ENCODE measurements around the gene MYL9. TPM values are rescaled to one million over a fixed set of nuclear protein-coding genes. Genes with fewer than 3 reads are reported as not detected.
A peak's percentile ranks its signal among the peaks of the same experiment; 100 is the strongest.
"Not testable (repeated sequence)": the region's sequence is repeated elsewhere in the genome, so short reads cannot be mapped to it uniquely, and the experiment has no call there.

Gene MYL9
- total and polyA plus RNA-seq, 7 donors, result 23.1 to 86.6 (median 42.5) TPM

GRCh38 chr20:36507746-36508145 lies 33.6 kb upstream of the MYL9 start:
- peaks cover 10 to 98% of the 10 kb centered on the region in 2 donors for H3K36me3 ChIP-seq (ENCODE audit: insufficient read depth in 1 of 2, low read depth in 1 of 2)
- H3K9me3 ChIP-seq, result no peaks in the 10 kb centered on the region
- intact Hi-C loops (cut with DNase I), result no loop called here
- TF ChIP-seq, protein P1, sequence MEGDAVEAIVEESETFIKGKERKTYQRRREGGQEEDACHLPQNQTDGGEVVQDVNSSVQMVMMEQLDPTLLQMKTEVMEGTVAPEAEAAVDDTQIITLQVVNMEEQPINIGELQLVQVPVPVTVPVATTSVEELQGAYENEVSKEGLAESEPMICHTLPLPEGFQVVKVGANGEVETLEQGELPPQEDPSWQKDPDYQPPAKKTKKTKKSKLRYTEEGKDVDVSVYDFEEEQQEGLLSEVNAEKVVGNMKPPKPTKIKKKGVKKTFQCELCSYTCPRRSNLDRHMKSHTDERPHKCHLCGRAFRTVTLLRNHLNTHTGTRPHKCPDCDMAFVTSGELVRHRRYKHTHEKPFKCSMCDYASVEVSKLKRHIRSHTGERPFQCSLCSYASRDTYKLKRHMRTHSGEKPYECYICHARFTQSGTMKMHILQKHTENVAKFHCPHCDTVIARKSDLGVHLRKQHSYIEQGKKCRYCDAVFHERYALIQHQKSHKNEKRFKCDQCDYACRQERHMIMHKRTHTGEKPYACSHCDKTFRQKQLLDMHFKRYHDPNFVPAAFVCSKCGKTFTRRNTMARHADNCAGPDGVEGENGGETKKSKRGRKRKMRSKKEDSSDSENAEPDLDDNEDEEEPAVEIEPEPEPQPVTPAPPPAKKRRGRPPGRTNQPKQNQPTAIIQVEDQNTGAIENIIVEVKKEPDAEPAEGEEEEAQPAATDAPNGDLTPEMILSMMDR (IDR thresholded peaks at IDR 0.05), result no peak
- 71 to 88% (median 76%) methylated on average over 6 of the region's 6 CpGs for WGBS, 3 donors
- no peaks in the 10 kb centered on the region for H3K4me1 ChIP-seq
- H3K27ac ChIP-seq, result no peak overlapping the region
- no peak for DNase-seq
- H3K27me3 ChIP-seq (ENCODE audit: insufficient read depth in 3 of 3, low read length in 2 of 3), result no peaks in the 10 kb centered on the region
- H3K4me3 ChIP-seq, result no peak overlapping the region
- ATAC-seq, result peak in 3 of 4 donors; percentile 15 to 55 (median 52)

- intact Hi-C loops (cut with DNase I), result no loop called here
- peaks cover 0 to 2% (median 0%) of the 10 kb centered on the region in 3 donors for H3K27me3 ChIP-seq (ENCODE audit: insufficient read depth in 3 of 3, low read length in 2 of 3)
- no peak overlapping the region for H3K27ac ChIP-seq
- TF ChIP-seq, protein P1 (IDR thresholded peaks at IDR 0.05), result no peak
- no peaks in the 10 kb centered on the region for H3K4me1 ChIP-seq
- peaks cover 7 to 87% of the 10 kb centered on the region in 2 donors for H3K36me3 ChIP-seq (ENCODE audit: insufficient read depth in 1 of 2, low read depth in 1 of 2)
- ATAC-seq (no peak), DNase-seq (no peak)
- no peak overlapping the region for H3K4me3 ChIP-seq
- 95 to 96% (median 95%) methylated on average over 17 of the region's 17 CpGs for WGBS, 3 donors
- H3K9me3 ChIP-seq, result no peaks in the 10 kb centered on the region
Measured at GRCh38 chr20:36519012-36519719, 22.2 kb upstream of the MYL9 start.

GRCh38 chr20:36519944-36520343 lies 21.4 kb upstream of the MYL9 start:
- H3K4me3 ChIP-seq, result no peak overlapping the region
- intact Hi-C loops (cut with DNase I), result no loop called here
- H3K27ac ChIP-seq, result no peak overlapping the region
- H3K9me3 ChIP-seq, result no peaks in the 10 kb centered on the region
- TF ChIP-seq, protein P1 (IDR thresholded peaks at IDR 0.05), result no peak
- peak in 2 of 4 donors; percentile 32 to 37 for ATAC-seq
- peaks cover 0 to 2% (median 0%) of the 10 kb centered on the region in 3 donors for H3K27me3 ChIP-seq (ENCODE audit: insufficient read depth in 3 of 3, low read length in 2 of 3)
- H3K4me1 ChIP-seq, result no peaks in the 10 kb centered on the region
- H3K36me3 ChIP-seq (ENCODE audit: insufficient read depth in 1 of 2, low read depth in 1 of 2), result peaks cover 8 to 87% of the 10 kb centered on the region in 2 donors
- DNase-seq, result no peak
- WGBS, 3 donors, result 87 to 95% (median 95%) methylated on average over 2 of the region's 2 CpGs

DNA sequence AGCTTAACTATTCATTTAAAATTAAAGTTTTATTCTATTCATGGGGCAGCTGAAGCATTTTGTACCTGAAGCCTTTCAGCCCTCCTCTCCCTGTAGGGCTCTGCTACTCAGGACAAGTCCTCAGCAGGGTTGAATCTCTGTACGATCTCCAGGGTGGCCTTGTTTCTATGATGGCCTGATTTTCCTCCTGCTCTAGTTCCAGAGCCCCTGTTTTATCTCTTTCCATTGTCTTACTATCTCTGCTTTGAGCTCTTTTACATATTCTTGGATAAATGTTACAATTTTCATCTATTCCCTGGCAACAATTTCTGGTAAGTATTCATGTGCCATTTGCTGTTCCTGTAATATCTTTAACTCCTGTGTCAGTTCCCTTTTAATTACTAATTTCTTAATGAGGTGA lies 19.8 kb upstream of the MYL9 start:
- no peak for DNase-seq
- intact Hi-C loops (cut with DNase I), result no loop called here
- H3K27me3 ChIP-seq (ENCODE audit: insufficient read depth in 3 of 3, low read length in 2 of 3), result peaks cover 0 to 2% (median 0%) of the 10 kb centered on the region in 3 donors
- ATAC-seq, result no peak
- WGBS, 3 donors, result 81 to 100% (median 89%) methylated on average over 1 of the region's 1 CpG
- no peak overlapping the region for H3K27ac ChIP-seq
- no peaks in the 10 kb centered on the region for H3K4me1 ChIP-seq
- H3K9me3 ChIP-seq, result no peaks in the 10 kb centered on the region
- no peak overlapping the region for H3K4me3 ChIP-seq
- H3K36me3 ChIP-seq (ENCODE audit: insufficient read depth in 1 of 2, low read depth in 1 of 2), result peaks cover 12 to 89% of the 10 kb centered on the region in 2 donors
- TF ChIP-seq, protein P1 (IDR thresholded peaks at IDR 0.05), result no peak

GRCh38 chr20:36522412-36522811 lies 18.9 kb upstream of the MYL9 start:
- DNase-seq; ATAC-seq; intact Hi-C loops (cut with DNase I); H3K4me3 ChIP-seq; H3K27me3 ChIP-seq (ENCODE audit: insufficient read depth in 3 of 3, low read length in 2 of 3); H3K4me1 ChIP-seq; H3K27ac ChIP-seq; H3K9me3 ChIP-seq: not testable (repeated sequence)
- H3K36me3 ChIP-seq (ENCODE audit: insufficient read depth in 1 of 2, low read depth in 1 of 2), result peaks cover 14 to 98% of the 10 kb centered on the region in 2 donors
- WGBS, 3 donors, result 89 to 95% (median 92%) methylated on average over 7 of the region's 7 CpGs

Data from psoas muscle (tissue), 8 donors.